HEK293 (cell line): Measurements from ENCODE around the gene BAZ2B.

Experiments used
- CTCF ChIA-PET: fragments of 350-600 bp; formaldehyde crosslinking; extraction: SDS; loops from one replicate; lab custom pipeline; 2021; ENCODE audit warnings: antibody characterized with exemption; lab: Yijun Ruan, JAX
- POLR2A ChIA-PET: fragments of 300-600 bp; formaldehyde crosslinking; extraction: SDS; loops from one replicate; lab custom pipeline; 2020; ENCODE audit warnings: antibody characterized with exemption, inconsistent platforms; lab: Yijun Ruan, JAX
- H3K27ac ChIP-seq: fragments of 200-500 bp; sonication (Bioruptor generic); 2 replicates; pipeline ENCODE4 v1.5.1; 2014; ENCODE audit warnings: low read depth, low read length, control low read depth, inconsistent platforms; ENCODE audit errors: extremely low read depth
- H3K36me3 ChIP-seq, 2 experiments: fragments of 200-500 bp in 1 of 2; sonication (Bioruptor generic) in 1 of 2; 1 replicate in 1 of 2; 2 replicates in 1 of 2; pipeline ENCODE4 v1.5.1; 2014 to 2017; ENCODE audit warnings: inconsistent platforms in 2 of 2, low read length in 2 of 2; ENCODE audit not compliant: control insufficient read depth in 2 of 2, insufficient read depth in 1 of 2
- H3K4me1 ChIP-seq: fragments of 200-500 bp; sonication (Bioruptor generic); 2 replicates; pipeline ENCODE4 v1.5.1; 2014; ENCODE audit warnings: mild to moderate bottlenecking, low read length, inconsistent platforms; ENCODE audit not compliant: control insufficient read depth, insufficient read depth
- H3K4me3 ChIP-seq: 2 replicates; pipeline ENCODE4 v1.5.1; 2011; ENCODE audit warnings: low read depth, mild to moderate bottlenecking, control low read depth, low read length, moderate library complexity
- H3K9me3 ChIP-seq: fragments of 200-500 bp; sonication (Bioruptor generic); 2 replicates; pipeline ENCODE4 v1.5.1; 2014; ENCODE audit warnings: low read depth, low read length, inconsistent platforms; ENCODE audit not compliant: control insufficient read depth, insufficient read depth
- MZF1 ChIP-seq: fragments of 450-650 bp; formaldehyde crosslinking; IDR thresholded peaks from 2 replicates; pipeline ENCODE4 v1.5.1; 2017; ENCODE audit warnings: missing biosample characterization, missing genetic modification characterization, borderline replicate concordance
- SETDB1 ChIP-seq: IDR thresholded peaks from one replicate; pipeline ENCODE4 v1.6.1; 2017; ENCODE audit warnings: mild to moderate bottlenecking, low read length, moderate library complexity, mixed read lengths; ENCODE audit not compliant: insufficient read length
- ZBTB1 ChIP-seq: fragments of 450-650 bp; formaldehyde crosslinking; IDR thresholded peaks from 2 replicates; pipeline ENCODE4 v1.5.1; 2016; ENCODE audit warnings: missing biosample characterization, missing genetic modification characterization
- ZBTB21 ChIP-seq: fragments of 450-650 bp; formaldehyde crosslinking; IDR thresholded peaks from 2 replicates; pipeline ENCODE4 v1.5.1; 2017; ENCODE audit warnings: missing biosample characterization, missing genetic modification characterization
- ZFHX2 ChIP-seq: fragments of 450-650 bp; formaldehyde crosslinking; conservative IDR thresholded peaks from 2 replicates; pipeline ENCODE4 v1.5.1; 2016; ENCODE audit warnings: missing biosample characterization, missing genetic modification characterization
- ZNF121 ChIP-seq: fragments of 450-650 bp; formaldehyde crosslinking; IDR thresholded peaks from 2 replicates; pipeline ENCODE4 v1.5.1; 2016; ENCODE audit warnings: missing biosample characterization, missing genetic modification characterization
- ZNF140 ChIP-seq: fragments of 450-650 bp; formaldehyde crosslinking; IDR thresholded peaks from 2 replicates; pipeline ENCODE4 v1.5.1; 2016; ENCODE audit warnings: missing biosample characterization, missing genetic modification characterization
- ZNF16 ChIP-seq: fragments of 450-650 bp; formaldehyde crosslinking; IDR thresholded peaks from 2 replicates; pipeline ENCODE4 v1.5.1; 2016; ENCODE audit warnings: low read depth, missing biosample characterization, missing genetic modification characterization
- ZNF202 ChIP-seq: fragments of 450-650 bp; formaldehyde crosslinking; IDR thresholded peaks from 2 replicates; pipeline ENCODE4 v1.5.1; 2016; ENCODE audit warnings: missing biosample characterization, missing genetic modification characterization, borderline replicate concordance
- ZNF394 ChIP-seq: fragments of 450-650 bp; formaldehyde crosslinking; IDR thresholded peaks from 2 replicates; pipeline ENCODE4 v1.5.1; 2016; ENCODE audit warnings: missing biosample characterization, missing genetic modification characterization, mild to moderate bottlenecking, moderate library complexity, borderline replicate concordance
- ZNF747 ChIP-seq: fragments of 450-650 bp; formaldehyde crosslinking; IDR thresholded peaks from 2 replicates; pipeline ENCODE4 v1.5.1; 2016; ENCODE audit warnings: missing biosample characterization, missing genetic modification characterization
- ZNF76 ChIP-seq: fragments of 450-650 bp; formaldehyde crosslinking; IDR thresholded peaks from 2 replicates; pipeline ENCODE4; 2016; ENCODE audit warnings: low read depth, missing biosample characterization, missing genetic modification characterization, borderline replicate concordance
- ZNF792 ChIP-seq: fragments of 450-650 bp; formaldehyde crosslinking; IDR thresholded peaks from 2 replicates; pipeline ENCODE4 v1.5.1; 2016; ENCODE audit warnings: missing biosample characterization, missing genetic modification characterization
- ZNF830 ChIP-seq: fragments of 450-650 bp; IDR thresholded peaks from 2 replicates; pipeline ENCODE4 v1.5.0; 2018; ENCODE audit warnings: missing biosample characterization, missing genetic modification characterization, low read depth, mild to moderate bottlenecking, moderate library complexity
- ZSCAN23 ChIP-seq: fragments of 450-650 bp; formaldehyde crosslinking; IDR thresholded peaks from 2 replicates; pipeline ENCODE4 v1.5.1; 2016; ENCODE audit warnings: missing biosample characterization, missing genetic modification characterization
- TF ChIP-seq, protein P1 (sequence below): fragments of 450-650 bp; formaldehyde crosslinking; IDR thresholded peaks from 2 replicates; pipeline ENCODE4 v1.5.1; 2016; ENCODE audit warnings: missing biosample characterization, missing genetic modification characterization
- TF ChIP-seq, protein P2 (sequence below): fragments of 450-650 bp; formaldehyde crosslinking; conservative IDR thresholded peaks from 2 replicates; pipeline ENCODE4 v1.5.1; 2016; ENCODE audit warnings: low read depth, missing biosample characterization, missing genetic modification characterization
- TF ChIP-seq, protein P3 (sequence below): fragments of 450-650 bp; formaldehyde crosslinking; IDR thresholded peaks from 2 replicates; pipeline ENCODE4 v1.5.1; 2016; ENCODE audit warnings: missing biosample characterization, missing genetic modification characterization
- TF ChIP-seq, protein P4 (sequence below): fragments of 450-650 bp; formaldehyde crosslinking; IDR thresholded peaks from 2 replicates; pipeline ENCODE4 v1.5.1; 2016; ENCODE audit warnings: missing biosample characterization, missing genetic modification characterization
- TF ChIP-seq, protein P5 (sequence below): fragments of 450-650 bp; formaldehyde crosslinking; IDR thresholded peaks from 2 replicates; pipeline ENCODE4 v1.5.1; 2017; ENCODE audit warnings: missing biosample characterization, missing genetic modification characterization

The BAZ2B gene

DNA sequence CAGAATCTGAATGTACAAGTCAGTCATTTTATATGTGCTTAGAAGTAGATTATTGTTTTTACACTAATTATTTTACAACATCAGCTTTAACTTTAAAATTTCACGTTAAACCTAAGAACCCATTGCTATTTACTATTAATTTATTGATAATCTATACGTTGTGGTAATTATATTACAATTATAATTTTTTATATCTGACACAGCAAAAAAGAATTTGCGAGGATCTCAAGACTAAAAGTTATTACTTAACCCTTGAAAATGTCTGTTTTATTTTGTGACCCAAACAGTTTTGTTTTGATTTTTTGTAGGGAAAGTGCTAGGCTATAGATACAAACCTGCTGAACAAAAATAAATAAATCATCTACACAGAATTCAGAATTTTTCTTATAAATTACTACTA lies 30.3 kb downstream of the BAZ2B start (continued):
- no peak for TF ChIP-seq ZNF121 (tag by site-specific recombination)
- no peak for TF ChIP-seq ZFHX2
- no peak for TF ChIP-seq ZNF747 (tag by site-specific recombination)
- no peak for TF ChIP-seq SETDB1
- no peak for TF ChIP-seq ZNF394 (tag by site-specific recombination)

DNA sequence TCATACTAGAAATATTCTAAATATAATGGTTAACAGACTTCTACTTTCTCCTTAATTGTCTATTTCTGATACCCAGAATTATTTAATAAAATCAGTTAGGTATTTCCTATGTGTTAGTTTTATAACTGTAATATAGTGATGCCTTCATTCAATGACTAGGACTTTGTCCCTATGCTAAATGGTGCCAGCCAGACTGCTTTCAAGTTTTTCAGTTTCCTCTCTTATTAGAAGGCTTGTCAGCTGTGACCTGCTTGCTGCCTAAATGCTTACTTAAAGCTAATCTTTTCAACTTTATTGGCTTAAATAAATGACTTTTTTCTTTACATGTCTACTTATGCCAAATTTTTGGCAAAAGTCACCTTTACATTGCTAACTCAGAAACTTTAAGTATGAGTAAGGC lies 30.7 kb downstream of the BAZ2B start:
- ChIA-PET POLR2A (no interaction called here), CTCF (interaction anchor here (0.6 kb wide), 1 partner anchor 24 kb away, joined by 3 read pairs; no protein-coding TSS in a partner anchor)

More for the DNA sequence above, 30.7 kb downstream of the BAZ2B start:
- no peaks in the 10 kb centered on the region for H3K9me3 ChIP-seq
- no peaks in the 10 kb centered on the region; the same call in 1 of the 2 replicates for H3K4me1 ChIP-seq
- H3K36me3 ChIP-seq, result no peaks in the 10 kb centered on the region
- H3K27ac ChIP-seq, result no peak overlapping the region
- H3K4me3 ChIP-seq, result no peak overlapping the region
- TF ChIP-seq ZSCAN23 (tag by site-specific recombination) (no peak), ZNF830 (no peak), ZNF140 (tag by site-specific recombination) (no peak), ZBTB21 (tag by site-specific recombination) (no peak), ZNF202 (tag by site-specific recombination) (no peak), SETDB1 (no peak), ZNF16 (tag by site-specific recombination) (no peak), ZNF792 (tag by site-specific recombination) (no peak), ZNF76 (tag by site-specific recombination) (no peak), ZBTB1 (tag by site-specific recombination) (no peak), MZF1 (tag by site-specific recombination) (no peak)
- TF ChIP-seq, protein P1, sequence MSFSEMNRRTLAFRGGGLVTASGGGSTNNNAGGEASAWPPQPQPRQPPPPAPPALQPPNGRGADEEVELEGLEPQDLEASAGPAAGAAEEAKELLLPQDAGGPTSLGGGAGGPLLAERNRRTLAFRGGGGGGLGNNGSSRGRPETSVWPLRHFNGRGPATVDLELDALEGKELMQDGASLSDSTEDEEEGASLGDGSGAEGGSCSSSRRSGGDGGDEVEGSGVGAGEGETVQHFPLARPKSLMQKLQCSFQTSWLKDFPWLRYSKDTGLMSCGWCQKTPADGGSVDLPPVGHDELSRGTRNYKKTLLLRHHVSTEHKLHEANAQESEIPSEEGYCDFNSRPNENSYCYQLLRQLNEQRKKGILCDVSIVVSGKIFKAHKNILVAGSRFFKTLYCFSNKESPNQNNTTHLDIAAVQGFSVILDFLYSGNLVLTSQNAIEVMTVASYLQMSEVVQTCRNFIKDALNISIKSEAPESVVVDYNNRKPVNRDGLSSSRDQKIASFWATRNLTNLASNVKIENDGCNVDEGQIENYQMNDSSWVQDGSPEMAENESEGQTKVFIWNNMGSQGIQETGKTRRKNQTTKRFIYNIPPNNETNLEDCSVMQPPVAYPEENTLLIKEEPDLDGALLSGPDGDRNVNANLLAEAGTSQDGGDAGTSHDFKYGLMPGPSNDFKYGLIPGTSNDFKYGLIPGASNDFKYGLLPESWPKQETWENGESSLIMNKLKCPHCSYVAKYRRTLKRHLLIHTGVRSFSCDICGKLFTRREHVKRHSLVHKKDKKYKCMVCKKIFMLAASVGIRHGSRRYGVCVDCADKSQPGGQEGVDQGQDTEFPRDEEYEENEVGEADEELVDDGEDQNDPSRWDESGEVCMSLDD, result no peak
- TF ChIP-seq, protein P2, sequence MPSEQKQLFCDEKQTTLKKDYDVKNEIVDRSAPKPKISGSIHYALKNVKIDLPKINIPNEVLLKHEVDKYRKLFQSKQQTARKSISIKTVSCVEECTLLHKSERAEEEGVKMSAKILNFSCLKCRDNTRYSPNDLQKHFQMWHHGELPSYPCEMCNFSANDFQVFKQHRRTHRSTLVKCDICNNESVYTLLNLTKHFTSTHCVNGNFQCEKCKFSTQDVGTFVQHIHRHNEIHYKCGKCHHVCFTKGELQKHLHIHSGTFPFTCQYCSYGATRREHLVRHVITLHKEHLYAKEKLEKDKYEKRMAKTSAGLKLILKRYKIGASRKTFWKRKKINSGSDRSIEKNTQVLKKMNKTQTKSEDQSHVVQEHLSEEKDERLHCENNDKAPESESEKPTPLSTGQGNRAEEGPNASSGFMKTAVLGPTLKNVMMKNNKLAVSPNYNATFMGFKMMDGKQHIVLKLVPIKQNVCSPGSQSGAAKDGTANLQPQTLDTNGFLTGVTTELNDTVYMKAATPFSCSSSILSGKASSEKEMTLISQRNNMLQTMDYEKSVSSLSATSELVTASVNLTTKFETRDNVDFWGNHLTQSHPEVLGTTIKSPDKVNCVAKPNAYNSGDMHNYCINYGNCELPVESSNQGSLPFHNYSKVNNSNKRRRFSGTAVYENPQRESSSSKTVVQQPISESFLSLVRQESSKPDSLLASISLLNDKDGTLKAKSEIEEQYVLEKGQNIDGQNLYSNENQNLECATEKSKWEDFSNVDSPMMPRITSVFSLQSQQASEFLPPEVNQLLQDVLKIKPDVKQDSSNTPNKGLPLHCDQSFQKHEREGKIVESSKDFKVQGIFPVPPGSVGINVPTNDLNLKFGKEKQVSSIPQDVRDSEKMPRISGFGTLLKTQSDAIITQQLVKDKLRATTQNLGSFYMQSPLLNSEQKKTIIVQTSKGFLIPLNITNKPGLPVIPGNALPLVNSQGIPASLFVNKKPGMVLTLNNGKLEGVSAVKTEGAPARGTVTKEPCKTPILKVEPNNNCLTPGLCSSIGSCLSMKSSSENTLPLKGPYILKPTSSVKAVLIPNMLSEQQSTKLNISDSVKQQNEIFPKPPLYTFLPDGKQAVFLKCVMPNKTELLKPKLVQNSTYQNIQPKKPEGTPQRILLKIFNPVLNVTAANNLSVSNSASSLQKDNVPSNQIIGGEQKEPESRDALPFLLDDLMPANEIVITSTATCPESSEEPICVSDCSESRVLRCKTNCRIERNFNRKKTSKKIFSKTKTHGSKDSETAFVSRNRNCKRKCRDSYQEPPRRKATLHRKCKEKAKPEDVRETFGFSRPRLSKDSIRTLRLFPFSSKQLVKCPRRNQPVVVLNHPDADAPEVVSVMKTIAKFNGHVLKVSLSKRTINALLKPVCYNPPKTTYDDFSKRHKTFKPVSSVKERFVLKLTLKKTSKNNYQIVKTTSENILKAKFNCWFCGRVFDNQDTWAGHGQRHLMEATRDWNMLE (tag by site-specific recombination), result no peak
- TF ChIP-seq, protein P3, sequence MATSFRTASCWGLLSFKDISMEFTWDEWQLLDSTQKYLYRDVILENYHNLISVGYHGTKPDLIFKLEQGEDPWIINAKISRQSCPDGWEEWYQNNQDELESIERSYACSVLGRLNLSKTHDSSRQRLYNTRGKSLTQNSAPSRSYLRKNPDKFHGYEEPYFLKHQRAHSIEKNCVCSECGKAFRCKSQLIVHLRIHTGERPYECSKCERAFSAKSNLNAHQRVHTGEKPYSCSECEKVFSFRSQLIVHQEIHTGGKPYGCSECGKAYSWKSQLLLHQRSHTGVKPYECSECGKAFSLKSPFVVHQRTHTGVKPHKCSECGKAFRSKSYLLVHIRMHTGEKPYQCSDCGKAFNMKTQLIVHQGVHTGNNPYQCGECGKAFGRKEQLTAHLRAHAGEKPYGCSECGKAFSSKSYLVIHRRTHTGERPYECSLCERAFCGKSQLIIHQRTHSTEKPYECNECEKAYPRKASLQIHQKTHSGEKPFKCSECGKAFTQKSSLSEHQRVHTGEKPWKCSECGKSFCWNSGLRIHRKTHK (tag by site-specific recombination), result no peak
- TF ChIP-seq, protein P4, sequence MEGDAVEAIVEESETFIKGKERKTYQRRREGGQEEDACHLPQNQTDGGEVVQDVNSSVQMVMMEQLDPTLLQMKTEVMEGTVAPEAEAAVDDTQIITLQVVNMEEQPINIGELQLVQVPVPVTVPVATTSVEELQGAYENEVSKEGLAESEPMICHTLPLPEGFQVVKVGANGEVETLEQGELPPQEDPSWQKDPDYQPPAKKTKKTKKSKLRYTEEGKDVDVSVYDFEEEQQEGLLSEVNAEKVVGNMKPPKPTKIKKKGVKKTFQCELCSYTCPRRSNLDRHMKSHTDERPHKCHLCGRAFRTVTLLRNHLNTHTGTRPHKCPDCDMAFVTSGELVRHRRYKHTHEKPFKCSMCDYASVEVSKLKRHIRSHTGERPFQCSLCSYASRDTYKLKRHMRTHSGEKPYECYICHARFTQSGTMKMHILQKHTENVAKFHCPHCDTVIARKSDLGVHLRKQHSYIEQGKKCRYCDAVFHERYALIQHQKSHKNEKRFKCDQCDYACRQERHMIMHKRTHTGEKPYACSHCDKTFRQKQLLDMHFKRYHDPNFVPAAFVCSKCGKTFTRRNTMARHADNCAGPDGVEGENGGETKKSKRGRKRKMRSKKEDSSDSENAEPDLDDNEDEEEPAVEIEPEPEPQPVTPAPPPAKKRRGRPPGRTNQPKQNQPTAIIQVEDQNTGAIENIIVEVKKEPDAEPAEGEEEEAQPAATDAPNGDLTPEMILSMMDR (tag by site-specific recombination), result no peak
- TF ChIP-seq, protein P5, sequence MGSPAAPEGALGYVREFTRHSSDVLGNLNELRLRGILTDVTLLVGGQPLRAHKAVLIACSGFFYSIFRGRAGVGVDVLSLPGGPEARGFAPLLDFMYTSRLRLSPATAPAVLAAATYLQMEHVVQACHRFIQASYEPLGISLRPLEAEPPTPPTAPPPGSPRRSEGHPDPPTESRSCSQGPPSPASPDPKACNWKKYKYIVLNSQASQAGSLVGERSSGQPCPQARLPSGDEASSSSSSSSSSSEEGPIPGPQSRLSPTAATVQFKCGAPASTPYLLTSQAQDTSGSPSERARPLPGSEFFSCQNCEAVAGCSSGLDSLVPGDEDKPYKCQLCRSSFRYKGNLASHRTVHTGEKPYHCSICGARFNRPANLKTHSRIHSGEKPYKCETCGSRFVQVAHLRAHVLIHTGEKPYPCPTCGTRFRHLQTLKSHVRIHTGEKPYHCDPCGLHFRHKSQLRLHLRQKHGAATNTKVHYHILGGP, result no peak
